H1 (cell line): ENCODE results near the gene EPHA1. TPM values are rescaled to one million over a fixed set of nuclear protein-coding genes. Genes with fewer than 3 reads are reported as not detected.

Experiments used
- CTCF ChIA-PET: fragments of 300-600 bp; sonication (Branson Sonifier 250); formaldehyde crosslinking; loops from one replicate; lab custom pipeline; 2021; ENCODE audit not compliant: partially characterized antibody; lab: Charles Lee
- POLR2A ChIA-PET: fragments of 300-600 bp; sonication (Branson Sonifier 250); formaldehyde crosslinking; loops from one replicate; lab custom pipeline; 2021; ENCODE audit warnings: inconsistent platforms; ENCODE audit not compliant: partially characterized antibody; lab: Charles Lee
- DNase-seq, 2 experiments: peaks; one replicate each; pipeline versions ENCODE4 v3.0.0 to v3.0.0-alpha.2; 2010 to 2022; ENCODE audit warnings: low spot score in 2 of 2, low read depth in 1 of 2, mixed read lengths in 1 of 2
- FAIRE-seq: peaks from 2 replicates; lab custom pipeline; 2011; peaks lifted over from hg19 to GRCh38; lab: Jason Lieb, UNC
- H2AFZ ChIP-seq: 2 replicates; pipeline ENCODE4 v1.8.1; 2012; ENCODE audit warnings: low read length, inconsistent platforms
- H2AK5ac ChIP-seq: 2 replicates; pipeline ENCODE4 v1.6.1; 2013; ENCODE audit warnings: low read depth, low read length
- H2BK120ac ChIP-seq: replicated peaks from 2 replicates; pipeline ENCODE3; 2013; ENCODE audit warnings: low read depth, low read length, inconsistent platforms
- H2BK12ac ChIP-seq: 2 replicates; pipeline ENCODE4 v1.6.1; 2013; ENCODE audit warnings: low read depth, low read length
- H2BK15ac ChIP-seq: 2 replicates; pipeline ENCODE4 v1.6.1; 2013; ENCODE audit warnings: low read length
- H2BK20ac ChIP-seq: 2 replicates; pipeline ENCODE4 v1.6.1; 2013; ENCODE audit warnings: low read length
- H2BK5ac ChIP-seq: 2 replicates; pipeline ENCODE4 v1.6.1; 2013; ENCODE audit warnings: low read depth, low read length
- H3K14ac ChIP-seq: 2 replicates; pipeline ENCODE4 v1.6.1; 2013; ENCODE audit warnings: inconsistent platforms; ENCODE audit not compliant: insufficient read length
- H3K18ac ChIP-seq: 2 replicates; pipeline ENCODE4 v1.6.1; 2013; ENCODE audit warnings: low read length; ENCODE audit errors: extremely low read depth
- H3K23ac ChIP-seq: 2 replicates; pipeline ENCODE4 v1.6.1; 2013; ENCODE audit warnings: inconsistent platforms; ENCODE audit not compliant: insufficient read length
- H3K23me2 ChIP-seq: 2 replicates; pipeline ENCODE4 v1.6.1; 2013; ENCODE audit warnings: low read depth, low read length
- H3K27ac ChIP-seq: 2 replicates; pipeline ENCODE4 v1.6.1; 2011; ENCODE audit warnings: low read depth, low read length, inconsistent platforms
- H3K27me3 ChIP-seq, 4 experiments: replicated peaks in 1 of 4; 1 replicate in 1 of 4; 2 replicates in 3 of 4; pipeline versions ENCODE4 v1.6.1 to v1.8.1; 2011 to 2013; ENCODE audit warnings: low read length in 3 of 4, mild to moderate bottlenecking in 3 of 4, inconsistent platforms in 2 of 4, mixed read lengths in 2 of 4, moderate library complexity in 1 of 4; ENCODE audit not compliant: control insufficient read depth in 3 of 4, insufficient read depth in 3 of 4; ENCODE audit errors: extremely low read depth in 1 of 4
- H3K36me3 ChIP-seq, 4 experiments: 2 replicates each; pipeline versions ENCODE4 v1.6.1 to v1.8.1; 2011 to 2013; ENCODE audit warnings: mild to moderate bottlenecking in 4 of 4, low read length in 3 of 4, moderate library complexity in 2 of 4, control low read depth in 1 of 4, inconsistent platforms in 1 of 4; ENCODE audit not compliant: insufficient read depth in 4 of 4, control insufficient read depth in 2 of 4
- H3K4ac ChIP-seq: replicated peaks from 2 replicates; pipeline ENCODE3; 2013; ENCODE audit warnings: low read length, low read depth, mixed read lengths, inconsistent platforms; ENCODE audit not compliant: insufficient read length
- H3K4me1 ChIP-seq, 4 experiments: replicated peaks in 1 of 4; 1 replicate in 1 of 4; 2 replicates in 3 of 4; pipeline versions ENCODE4 v1.6.1 to v1.8.1; 2011 to 2013; ENCODE audit warnings: low read length in 3 of 4, inconsistent platforms in 2 of 4, mixed read lengths in 1 of 4; ENCODE audit not compliant: insufficient read depth in 4 of 4, control insufficient read depth in 3 of 4
- H3K4me2 ChIP-seq, 2 experiments: 2 replicates each; pipeline versions ENCODE4 v1.6.1 to v1.8.1; 2011 to 2013; ENCODE audit warnings: low read depth in 2 of 2, low read length in 2 of 2, control low read depth in 1 of 2, inconsistent platforms in 1 of 2, mild to moderate bottlenecking in 1 of 2; ENCODE audit not compliant: insufficient read depth in 1 of 2
- H3K4me3 ChIP-seq, 4 experiments: fragments of 200-600, 300-600 bp in 1 of 4; sonication (generic), shearing (Covaris generic), sonication (Bioruptor Twin) in 1 of 4; 2 replicates each; pipeline versions ENCODE4 v1.5.1 to v1.8.1; 2011 to 2016; ENCODE audit warnings: low read length in 4 of 4, low read depth in 3 of 4, control low read depth in 2 of 4, inconsistent platforms in 2 of 4, mild to moderate bottlenecking in 2 of 4, mixed read lengths in 1 of 4, moderate library complexity in 1 of 4; ENCODE audit not compliant: insufficient read depth in 2 of 4; ENCODE audit errors: extremely low read depth in 1 of 4
- H3K56ac ChIP-seq: replicated peaks from 2 replicates; pipeline ENCODE3; 2013; ENCODE audit warnings: low read depth, mild to moderate bottlenecking, mixed read lengths, low read length, inconsistent platforms; ENCODE audit not compliant: insufficient read length
- H3K79me1 ChIP-seq: 2 replicates; pipeline ENCODE4 v1.6.1; 2013; ENCODE audit warnings: low read depth, low read length, control low read depth
- H3K79me2 ChIP-seq, 2 experiments: 2 replicates each; pipeline versions ENCODE4 v1.6.1 to v1.8.1; 2012 to 2013; ENCODE audit warnings: low read length in 2 of 2, mild to moderate bottlenecking in 2 of 2, inconsistent platforms in 1 of 2; ENCODE audit not compliant: insufficient read depth in 2 of 2, control insufficient read depth in 1 of 2
- H3K9ac ChIP-seq, 4 experiments: replicated peaks in 1 of 4; 1 replicate in 1 of 4; 2 replicates in 3 of 4; pipeline versions ENCODE4 v1.6.1 to v1.8.1; 2011 to 2013; ENCODE audit warnings: low read depth in 3 of 4, low read length in 3 of 4, control low read depth in 2 of 4, mild to moderate bottlenecking in 2 of 4, moderate library complexity in 2 of 4, inconsistent platforms in 1 of 4; ENCODE audit errors: extremely low read depth in 1 of 4
- H3K9me3 ChIP-seq, 2 experiments: 2 replicates each; pipeline versions ENCODE4 v1.6.1 to v1.8.1; 2012 to 2013; ENCODE audit warnings: mild to moderate bottlenecking in 2 of 2, moderate library complexity in 2 of 2, control low read depth in 1 of 2, inconsistent platforms in 1 of 2, low read depth in 1 of 2, low read length in 1 of 2, mixed read lengths in 1 of 2; ENCODE audit not compliant: insufficient read depth in 2 of 2
- H4K20me1 ChIP-seq, 2 experiments: replicated peaks in 1 of 2; 2 replicates each; pipeline versions ENCODE3 to v1.8.1; 2011 to 2013; ENCODE audit warnings: inconsistent platforms in 2 of 2, low read length in 2 of 2, mild to moderate bottlenecking in 1 of 2; ENCODE audit not compliant: insufficient read depth in 2 of 2, control insufficient read depth in 1 of 2
- H4K5ac ChIP-seq: 2 replicates; pipeline ENCODE4 v1.6.1; 2013; ENCODE audit warnings: low read length, low read depth, mixed read lengths, inconsistent platforms; ENCODE audit not compliant: insufficient read length
- H4K8ac ChIP-seq: 2 replicates; pipeline ENCODE4 v1.8.0; 2013; ENCODE audit warnings: mild to moderate bottlenecking, moderate library complexity, low read length, inconsistent platforms; ENCODE audit not compliant: insufficient read depth; ENCODE audit errors: extremely low read depth
- H4K91ac ChIP-seq: replicated peaks from 2 replicates; pipeline ENCODE3; 2013; ENCODE audit warnings: low read length, mixed read lengths, inconsistent platforms; ENCODE audit not compliant: insufficient read length
- BACH1 ChIP-seq: IDR thresholded peaks from 2 replicates; pipeline ENCODE4 v1.6.1; 2012; ENCODE audit warnings: low read length, improper control_type of control experiment
- BCL11A ChIP-seq, 2 experiments: IDR thresholded peaks; one replicate each; pipeline ENCODE4 v1.6.1; 2011; ENCODE audit warnings: low read depth in 2 of 2, low read length in 2 of 2, mild to moderate bottlenecking in 2 of 2
- BRCA1 ChIP-seq: IDR thresholded peaks from 2 replicates; pipeline ENCODE4 v1.6.1; 2012; ENCODE audit warnings: low read depth, low read length, improper control_type of control experiment
- CBX5 ChIP-seq: fragments of 300-800, 300-1000 bp; sonication (generic); IDR thresholded peaks from 2 replicates; pipeline ENCODE4 v1.7.1; 2016; ENCODE audit warnings: antibody characterized with exemption, low read length, low read depth
- CHD2 ChIP-seq: IDR thresholded peaks from 2 replicates; pipeline ENCODE4 v1.6.1; 2012; ENCODE audit warnings: low read length, improper control_type of control experiment
- E2F6 ChIP-seq: IDR thresholded peaks from 2 replicates; pipeline ENCODE4 v1.6.1; 2012; ENCODE audit warnings: inconsistent platforms
- FOSL1 ChIP-seq: IDR thresholded peaks from 2 replicates; pipeline ENCODE4 v1.6.1; 2011; ENCODE audit warnings: mild to moderate bottlenecking, low read depth, low read length, moderate library complexity; ENCODE audit not compliant: insufficient read depth
- HDAC2 ChIP-seq, 2 experiments: fragments of 300-600 bp in 1 of 2; sonication (generic) in 1 of 2; IDR thresholded peaks; 2 replicates each; pipeline ENCODE4 v1.6.1; 2011 to 2012; ENCODE audit warnings: low read depth in 2 of 2, low read length in 2 of 2, mild to moderate bottlenecking in 2 of 2, moderate library complexity in 2 of 2, borderline replicate concordance in 1 of 2, inconsistent platforms in 1 of 2
- KDM4A ChIP-seq: IDR thresholded peaks from one replicate; pipeline ENCODE4 v1.7.1; 2012; ENCODE audit warnings: low read depth, mild to moderate bottlenecking, moderate library complexity, low read length, inconsistent platforms; ENCODE audit not compliant: severe bottlenecking
- KDM5A ChIP-seq: fragments of 200-600 bp; IDR thresholded peaks from 2 replicates; pipeline ENCODE4 v1.7.1; 2012; ENCODE audit warnings: mild to moderate bottlenecking, low read length, inconsistent platforms, mixed read lengths
- NANOG ChIP-seq: IDR thresholded peaks from 2 replicates; pipeline ENCODE4 v1.6.1; 2011; ENCODE audit warnings: low read length, low read depth, mild to moderate bottlenecking, inconsistent platforms; ENCODE audit not compliant: insufficient read depth, poor library complexity, severe bottlenecking
- POU5F1 ChIP-seq: IDR thresholded peaks from 2 replicates; pipeline ENCODE4 v1.6.1; 2011; ENCODE audit warnings: low read depth, mild to moderate bottlenecking, low read length, moderate library complexity
- SIN3A ChIP-seq, 2 experiments: IDR thresholded peaks in 1 of 2; conservative IDR thresholded peaks in 1 of 2; 2 replicates each; pipeline ENCODE4 v1.6.1; 2011 to 2012; ENCODE audit warnings: low read length in 2 of 2, improper control_type of control experiment in 1 of 2, low read depth in 1 of 2, mild to moderate bottlenecking in 1 of 2
- TBP ChIP-seq: IDR thresholded peaks from 2 replicates; pipeline ENCODE4 v1.6.1; 2011; ENCODE audit warnings: low read depth, low read length, improper control_type of control experiment
- WGBS, 2 experiments: shearing (Covaris generic) in 1 of 2; methylation state at CpG; one replicate each; pipeline versions ENCODE4 v1.1.6 to v1.1.7; 2013 to 2015; ENCODE audit warnings: low lambda C conversion rate in 2 of 2, mixed read lengths in 2 of 2, inconsistent platforms in 1 of 2, low coverage in 1 of 2, missing lambda C conversion rate in 1 of 2; ENCODE audit not compliant: insufficient replicate concordance in 2 of 2, insufficient coverage in 1 of 2, insufficient read length in 1 of 2; ENCODE audit errors: extremely low coverage in 1 of 2, missing lambda C conversion rate in 1 of 2; 5-methylcytosine and 5-hydroxymethylcytosine counted together
- polyA plus RNA-seq, 7 experiments: library from polyadenylated mRNA; depleted of rRNA in 3 of 7; stranded (reverse) in 5 of 7; unstranded in 2 of 7; fragments of >200 nt in 5 of 7; fragments of 200-250 nt in 2 of 7; gene quantifications; 1 replicate in 5 of 7; 2 replicates in 1 of 7; 4 replicates in 1 of 7; pipeline versions ENCODE4 v1.2.1 to v1.2.3, GENCODE V29; 2011 to 2013; ENCODE audit warnings: missing spikeins in 2 of 7, mixed read lengths in 2 of 7
- total RNA-seq: library from RNA; stranded (reverse); fragmentation: NEBNext Ultra II Directional; extraction: Animal tissue kit (Norgen Biotek cat#: 25700); gene quantifications from 2 replicates; pipeline ENCODE4 v1.2.1, GENCODE V29; 2021

EPHA1 gene
- total and polyA plus RNA-seq, 2 of the 8 experiments (the other 6 are each of a cell fraction or from before 2014, with no cell fraction given), result 86.5 to 133 TPM

- H3K4me1 ChIP-seq, result peaks cover 0 to 2% (median 0%) of the 10 kb centered on the region in 4 experiments; a peak in 1 of 7 replicates
- H4K8ac ChIP-seq, result no peak overlapping the region
- H2BK12ac ChIP-seq, result no peak overlapping the region
- 91% methylated on average over 2 of the region's 2 CpGs; no CpG with 5 or more reads in 1 of the 2 experiments for WGBS, 2 experiments
- no peaks in the 10 kb centered on the region for H3K27me3 ChIP-seq
- H3K23me2 ChIP-seq, result no peaks in the 10 kb centered on the region
- FAIRE-seq (no peak), DNase-seq (no peak)
- H2BK20ac ChIP-seq, result no peak overlapping the region
- H2BK15ac ChIP-seq, result no peak overlapping the region
- ChIA-PET CTCF (interaction anchor here (0.6 to 1.8 kb wide), 5 partner anchors 24 to 86 kb away, joined by 3 to 4 read pairs (median 3); no protein-coding TSS in a partner anchor), POLR2A (no interaction called here)
- no peak overlapping the region for H2BK5ac ChIP-seq
- H3K4ac ChIP-seq, result no peak overlapping the region
- H3K4me2 ChIP-seq, result no peak overlapping the region
- H2BK120ac ChIP-seq, result no peak overlapping the region
- H2AFZ ChIP-seq, result no peak overlapping the region
- H3K27ac ChIP-seq, result no peak overlapping the region
- H4K5ac ChIP-seq, result no peak overlapping the region
- H3K14ac ChIP-seq, result no peak overlapping the region
- no peak overlapping the region for H3K23ac ChIP-seq
- no peaks in the 10 kb centered on the region for H3K9me3 ChIP-seq
- H3K79me2 ChIP-seq, result no peaks in the 10 kb centered on the region
- H2AK5ac ChIP-seq, result no peak overlapping the region
- no peak overlapping the region for H3K56ac ChIP-seq
- no peaks in the 10 kb centered on the region for H4K20me1 ChIP-seq
- no peaks in the 10 kb centered on the region for H3K79me1 ChIP-seq
- H4K91ac ChIP-seq, result no peak overlapping the region
- H3K36me3 ChIP-seq, result no peaks in the 10 kb centered on the region
- no peak overlapping the region for H3K18ac ChIP-seq
- H3K9ac ChIP-seq, result no peak overlapping the region
- no peak overlapping the region for H3K4me3 ChIP-seq
- no peak for TF ChIP-seq BACH1
- no peak for TF ChIP-seq NANOG
- no peak for TF ChIP-seq CHD2
- TF ChIP-seq HDAC2 (IDR thresholded peaks at IDR 0.05; ENCODE audit: borderline replicate concordance in 1 of 2, low read depth in 2 of 2, low read length in 2 of 2), result no peak
- TF ChIP-seq BCL11A (IDR thresholded peaks at IDR 0.05; ENCODE audit: low read depth in 2 of 2, low read length in 2 of 2), result no peak
- TF ChIP-seq POU5F1, result no peak
- TF ChIP-seq CBX5, result no peak
- TF ChIP-seq KDM5A, result no peak
- no peak for TF ChIP-seq FOSL1
- TF ChIP-seq BRCA1, result no peak
- TF ChIP-seq E2F6, result no peak
- no peak for TF ChIP-seq TBP
- TF ChIP-seq KDM4A, result no peak
- no peak for TF ChIP-seq SIN3A (conservative IDR thresholded peaks at IDR 0.05 in 1 of 2, IDR thresholded peaks at IDR 0.05 in 1 of 2; ENCODE audit: low read depth in 1 of 2, low read length in 2 of 2)
Observed at GRCh38 chr7:143455491-143455890, 46.8 kb upstream of the EPHA1 start.
